Uterus (tissue), 4 donors: ENCODE measurements around the gene ARHGEF17. TPM values are rescaled to one million over a fixed set of nuclear protein-coding genes. Genes with fewer than 3 reads are reported as not detected.

ENCODE experiments used
- DNase-seq, 2 donors: peaks; one replicate each; pipeline ENCODE4 v3.0.0-alpha.2; 2019 to 2020
- H3K27ac ChIP-seq, 2 donors: fragments of 200-600 bp; sonication (generic); 1 replicate in 1 of 2; 2 replicates in 1 of 2; pipeline ENCODE4 v1.5.1; 2016 to 2018
- H3K27me3 ChIP-seq, 2 donors: fragments of 200-600 bp; sonication (generic); one replicate each; pipeline ENCODE4 v1.5.1; 2018 to 2019; ENCODE audit warnings: control low read depth in 1 of 2
- H3K36me3 ChIP-seq, 2 donors: fragments of 200-600 bp; sonication (generic); one replicate each; pipeline ENCODE4 v1.5.1; 2019; ENCODE audit warnings: control low read depth in 1 of 2
- H3K4me1 ChIP-seq, 2 donors: fragments of 200-600 bp; sonication (generic); one replicate each; pipeline ENCODE4 v1.5.1; 2018 to 2019; ENCODE audit warnings: control low read depth in 1 of 2
- H3K4me3 ChIP-seq, 2 donors: fragments of 200-600 bp; sonication (generic); 1 replicate in 1 of 2; 2 replicates in 1 of 2; pipeline ENCODE4 v1.5.1; 2018 to 2019; ENCODE audit warnings: mild to moderate bottlenecking in 1 of 2
- H3K9me3 ChIP-seq, 2 donors: fragments of 200-600 bp; sonication (generic); one replicate each; pipeline ENCODE4 v1.5.1; 2019; ENCODE audit warnings: control low read depth in 1 of 2
- POLR2A ChIP-seq, 2 donors: fragments of 450-650 bp; IDR thresholded peaks; one replicate each; pipeline ENCODE4 v1.6.1; 2016; ENCODE audit warnings: antibody characterized with exemption in 2 of 2, mild to moderate bottlenecking in 1 of 2, moderate library complexity in 1 of 2
- intact Hi-C: fragments of 100-400 bp; cut with DNase I; formaldehyde crosslinking; loops from one replicate; pipeline ENCODE4 v1.15.1; 2023; ENCODE audit warnings: low total_unique reads
- total RNA-seq, 4 donors: library from RNA; depleted of rRNA in 3 of 4; stranded (reverse); fragments of >200 nt in 3 of 4; gene quantifications; one replicate each; pipeline versions ENCODE4 v1.1.0 to v1.2.4, GENCODE V29; 2014 to 2023
- TF ChIP-seq, protein P1 (sequence below), 4 experiments: fragments of 200-600 bp in 2 of 4; fragments of 450-650 bp in 2 of 4; sonication (generic) in 2 of 4; IDR thresholded peaks; one replicate each; pipeline ENCODE4 v1.5.1; 2016 to 2019; ENCODE audit warnings: antibody characterized with exemption in 4 of 4, mild to moderate bottlenecking in 2 of 4, moderate library complexity in 1 of 4
- donor health status: DM: yes; HTN: yes; CAD: no.

ARHGEF17 gene
- total RNA-seq, 4 donors from 2014 or later, result 17.9 to 174 (median 58.6) TPM

DNA sequence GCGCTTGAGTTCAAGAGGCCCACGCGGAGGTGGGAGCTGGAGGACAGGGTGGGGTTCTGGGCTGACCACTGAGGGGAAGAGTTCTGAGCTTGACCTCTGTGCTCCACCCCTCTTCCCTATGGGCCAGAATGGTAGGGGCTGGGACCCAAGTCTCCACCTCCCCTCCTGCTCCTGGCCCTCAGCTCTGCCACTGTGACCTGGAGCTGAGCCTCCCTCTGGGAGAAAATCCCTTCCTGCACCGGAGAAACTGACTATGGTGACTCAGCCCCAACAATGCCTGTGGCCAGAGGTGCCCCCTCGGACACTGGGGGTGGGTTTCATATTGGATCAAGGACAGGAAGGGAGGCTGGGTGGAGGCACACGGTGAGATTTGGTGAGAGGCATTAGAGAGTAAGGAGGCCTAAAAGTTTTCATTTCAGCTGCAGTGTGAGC is 91.1 kb downstream of the ARHGEF17 start:
- Histone ChIP-seq H3K4me1 (no peaks in the 10 kb centered on the region), H3K27ac (peak overlapping the region in 1 of 2 donors; percentile 10), H3K9me3 (no peaks in the 10 kb centered on the region), H3K36me3 (no peaks in the 10 kb centered on the region), H3K4me3 (no peak overlapping the region), H3K27me3 (no peaks in the 10 kb centered on the region)
- TF ChIP-seq, protein P1, sequence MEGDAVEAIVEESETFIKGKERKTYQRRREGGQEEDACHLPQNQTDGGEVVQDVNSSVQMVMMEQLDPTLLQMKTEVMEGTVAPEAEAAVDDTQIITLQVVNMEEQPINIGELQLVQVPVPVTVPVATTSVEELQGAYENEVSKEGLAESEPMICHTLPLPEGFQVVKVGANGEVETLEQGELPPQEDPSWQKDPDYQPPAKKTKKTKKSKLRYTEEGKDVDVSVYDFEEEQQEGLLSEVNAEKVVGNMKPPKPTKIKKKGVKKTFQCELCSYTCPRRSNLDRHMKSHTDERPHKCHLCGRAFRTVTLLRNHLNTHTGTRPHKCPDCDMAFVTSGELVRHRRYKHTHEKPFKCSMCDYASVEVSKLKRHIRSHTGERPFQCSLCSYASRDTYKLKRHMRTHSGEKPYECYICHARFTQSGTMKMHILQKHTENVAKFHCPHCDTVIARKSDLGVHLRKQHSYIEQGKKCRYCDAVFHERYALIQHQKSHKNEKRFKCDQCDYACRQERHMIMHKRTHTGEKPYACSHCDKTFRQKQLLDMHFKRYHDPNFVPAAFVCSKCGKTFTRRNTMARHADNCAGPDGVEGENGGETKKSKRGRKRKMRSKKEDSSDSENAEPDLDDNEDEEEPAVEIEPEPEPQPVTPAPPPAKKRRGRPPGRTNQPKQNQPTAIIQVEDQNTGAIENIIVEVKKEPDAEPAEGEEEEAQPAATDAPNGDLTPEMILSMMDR (IDR thresholded peaks at IDR 0.05), result no peak
- no peak for TF ChIP-seq POLR2A (IDR thresholded peaks at IDR 0.05)
- intact Hi-C loops, result no loop called here
- no peak for DNase-seq

DNA sequence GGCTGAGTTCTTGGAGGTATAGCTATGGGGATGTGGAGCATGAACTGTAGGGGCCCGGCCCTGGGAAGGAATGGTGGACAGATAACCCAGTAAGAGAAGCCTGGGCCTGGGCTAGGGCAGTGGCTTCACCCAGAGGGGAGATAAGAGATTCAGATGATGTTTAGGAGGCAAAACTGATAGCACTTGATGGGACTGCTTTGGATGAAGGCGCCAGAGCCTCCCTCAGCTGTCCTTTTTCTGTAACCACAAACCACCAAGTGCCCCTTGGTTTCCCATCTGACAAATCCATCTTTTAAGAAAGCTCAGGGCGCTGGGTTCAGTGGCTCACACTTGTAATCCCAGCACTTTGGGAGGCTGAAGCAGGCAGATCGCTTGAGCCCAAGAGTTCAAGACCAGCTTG is 91.6 kb downstream of the ARHGEF17 start:
- no peak for DNase-seq
- Histone ChIP-seq H3K9me3 (no peaks in the 10 kb centered on the region), H3K4me1 (no peaks in the 10 kb centered on the region), H3K27me3 (no peaks in the 10 kb centered on the region), H3K27ac (peak overlapping the region in 1 of 2 donors; percentile 10), H3K36me3 (no peaks in the 10 kb centered on the region), H3K4me3 (no peak overlapping the region)
- intact Hi-C loops, result no loop called here
- TF ChIP-seq POLR2A (IDR thresholded peaks at IDR 0.05), result no peak
- TF ChIP-seq, protein P1 (IDR thresholded peaks at IDR 0.05), result no peak

DNA sequence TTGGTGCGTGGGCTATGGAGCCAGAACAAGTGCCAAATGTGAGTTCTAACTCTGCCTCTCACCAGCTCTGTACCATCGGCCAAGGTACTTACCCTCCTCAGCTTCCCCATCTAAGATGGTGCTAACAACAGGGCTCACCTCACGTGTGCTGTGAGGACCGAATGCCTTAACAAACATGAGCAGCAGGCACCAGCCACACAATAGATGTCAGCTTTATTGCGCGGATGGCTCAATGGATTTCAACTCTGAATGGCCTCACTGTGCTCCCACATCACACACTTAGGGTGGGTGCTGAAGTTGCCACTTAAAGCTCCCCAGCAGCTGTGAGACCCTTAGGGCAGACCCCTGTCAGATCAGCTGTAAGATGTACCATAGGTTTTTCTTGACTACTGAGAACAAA is 92.2 kb downstream of the ARHGEF17 start:
- Histone ChIP-seq H3K27me3 (no peaks in the 10 kb centered on the region), H3K27ac (no peak overlapping the region), H3K4me3 (no peak overlapping the region), H3K9me3 (no peaks in the 10 kb centered on the region), H3K36me3 (no peaks in the 10 kb centered on the region), H3K4me1 (no peaks in the 10 kb centered on the region)
- intact Hi-C loops, result no loop called here
- TF ChIP-seq, protein P1 (IDR thresholded peaks at IDR 0.05), result no peak
- no peak for TF ChIP-seq POLR2A (IDR thresholded peaks at IDR 0.05)
- DNase-seq, result no peak

DNA sequence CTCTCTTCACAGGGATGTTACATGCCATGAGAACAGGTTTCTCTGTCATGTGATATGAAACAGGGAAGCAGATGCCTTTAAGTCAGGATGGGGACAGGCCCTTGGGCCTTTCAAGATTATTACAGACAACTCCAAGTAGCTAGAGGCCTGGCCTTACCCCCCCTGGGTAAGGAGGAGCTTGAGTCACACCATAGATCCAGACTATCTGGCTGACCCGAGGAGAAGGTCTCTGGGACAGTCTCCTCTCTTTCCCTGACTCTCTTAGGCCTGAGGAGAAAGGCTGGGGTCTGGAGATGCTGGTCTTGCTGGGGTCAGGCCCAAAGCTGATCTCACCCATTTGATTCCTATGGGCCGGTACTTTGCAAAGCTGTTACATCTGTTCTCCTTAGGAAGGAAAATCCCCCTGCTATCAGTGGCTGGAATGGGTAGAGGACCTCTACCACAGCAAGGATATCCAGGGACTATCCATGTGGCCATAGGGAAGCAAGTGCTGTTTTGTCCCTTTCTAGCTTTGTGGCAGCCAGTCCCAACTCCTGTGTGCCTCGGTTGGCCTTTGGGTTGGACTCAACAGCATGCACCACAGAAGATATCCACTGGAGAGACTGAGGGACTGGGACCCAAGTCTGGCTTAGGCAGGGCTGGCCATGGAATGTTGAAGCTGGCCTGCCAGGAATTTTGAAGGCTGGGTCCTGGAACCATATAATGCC is 93.3 kb downstream of the ARHGEF17 start:
- no peak for DNase-seq
- H3K4me1 ChIP-seq, result no peaks in the 10 kb centered on the region
- no peak overlapping the region for H3K27ac ChIP-seq
- TF ChIP-seq POLR2A (IDR thresholded peaks at IDR 0.05), result no peak
- TF ChIP-seq, protein P1 (IDR thresholded peaks at IDR 0.05), result no peak
- no peaks in the 10 kb centered on the region for H3K9me3 ChIP-seq
- no peaks in the 10 kb centered on the region for H3K27me3 ChIP-seq
- intact Hi-C loops, result no loop called here
- H3K4me3 ChIP-seq, result no peak overlapping the region
- H3K36me3 ChIP-seq, result no peaks in the 10 kb centered on the region

DNA sequence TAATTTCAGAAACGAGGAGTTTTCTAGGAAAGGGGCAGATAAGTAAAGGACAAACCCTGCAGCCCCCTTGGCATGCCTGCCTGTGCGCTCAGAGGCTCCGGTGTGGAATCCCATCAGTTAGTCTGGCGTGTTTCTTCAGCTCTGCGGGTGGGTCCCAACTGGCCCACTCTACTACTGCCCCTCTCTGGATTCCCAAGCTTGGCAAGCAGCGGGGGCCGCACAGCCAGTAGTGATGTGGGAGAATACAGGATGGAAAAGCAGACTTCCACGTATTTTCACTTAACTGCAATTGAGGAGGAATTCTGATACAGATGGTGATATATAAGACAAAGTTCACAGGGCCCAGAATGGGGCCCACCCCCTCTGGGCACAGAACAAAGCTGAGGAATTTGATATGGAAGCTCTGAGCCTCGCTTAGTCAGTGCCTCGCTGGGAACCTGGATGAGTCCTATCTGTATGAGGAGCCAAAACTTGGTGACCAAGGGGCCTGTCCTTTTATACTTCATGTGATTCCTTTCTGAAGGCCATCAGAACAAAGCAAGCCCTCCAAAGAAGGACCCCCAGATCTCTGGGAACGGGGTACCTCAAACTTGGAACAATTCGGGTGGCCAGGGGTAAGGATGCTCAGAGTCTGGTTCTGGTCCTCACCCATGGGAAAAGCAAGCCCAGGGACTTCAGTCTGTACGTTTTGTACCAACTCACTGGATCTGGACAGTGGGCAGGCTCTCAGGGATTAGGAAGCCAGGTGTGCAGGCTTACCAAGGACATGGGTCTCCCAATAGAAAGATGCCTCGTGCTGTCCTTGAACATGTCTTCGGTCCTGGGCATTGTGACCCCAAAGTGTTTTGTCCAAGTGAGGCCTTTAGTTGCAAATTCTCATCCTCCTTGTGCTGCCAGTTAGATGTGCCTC is 94.1 kb downstream of the ARHGEF17 start:
- DNase-seq, result no peak
- intact Hi-C loops, result no loop called here

More for the DNA sequence above, 94.1 kb downstream of the ARHGEF17 start:
- H3K4me3 ChIP-seq, result no peak overlapping the region
- no peaks in the 10 kb centered on the region for H3K36me3 ChIP-seq
- H3K27me3 ChIP-seq, result no peaks in the 10 kb centered on the region
- H3K4me1 ChIP-seq, result no peaks in the 10 kb centered on the region
- TF ChIP-seq, protein P1 (IDR thresholded peaks at IDR 0.05), result no peak
- TF ChIP-seq POLR2A (IDR thresholded peaks at IDR 0.05), result no peak
- H3K27ac ChIP-seq, result no peak overlapping the region
- H3K9me3 ChIP-seq, result no peaks in the 10 kb centered on the region
